HL-60/S4 treated with phorbol 12-myristate 13-acetate at 8.2 ng/mL for 4 days and 3 days (cell line): ENCODE measurements around the gene SPON1.

Source experiments
- in situ Hi-C: fragments of 300-500 bp; cut with MboI; formaldehyde crosslinking; loops from 2 replicates; pipeline ENCODE4 v1.15.0; 2022; ENCODE audit warnings: low sequenced_read_pairs

SPON1 gene

GRCh38 chr11:14179116-14179820 lies 216.7 kb downstream of the SPON1 start:
- in situ Hi-C loops, result no loop called here

- in situ Hi-C loops, result no loop called here
Observed at GRCh38 chr11:14181121-14181520, 218.6 kb downstream of the SPON1 start.

- in situ Hi-C loops, result no loop called here
Observed at GRCh38 chr11:14182833-14183364, 220.4 kb downstream of the SPON1 start.

GRCh38 chr11:14184028-14184940 lies 221.8 kb downstream of the SPON1 start:
- in situ Hi-C loops, result no loop called here

- in situ Hi-C loops, result no loop called here
Observed at GRCh38 chr11:14185461-14185860, 222.9 kb downstream of the SPON1 start.

GRCh38 chr11:14186046-14186775 lies 223.7 kb downstream of the SPON1 start:
- in situ Hi-C loops, result no loop called here

GRCh38 chr11:14189874-14190273 lies 227.4 kb downstream of the SPON1 start:
- in situ Hi-C loops, result no loop called here

GRCh38 chr11:14190992-14191778 lies 228.7 kb downstream of the SPON1 start:
- in situ Hi-C loops, result no loop called here

GRCh38 chr11:14193644-14194043 lies 231.1 kb downstream of the SPON1 start:
- in situ Hi-C loops, result no loop called here

- in situ Hi-C loops, result no loop called here
Observed at GRCh38 chr11:14202251-14203196, 240.0 kb downstream of the SPON1 start.

- in situ Hi-C loops, result no loop called here
Observed at GRCh38 chr11:14203321-14203720, 240.8 kb downstream of the SPON1 start.

GRCh38 chr11:14212986-14213385 lies 250.5 kb downstream of the SPON1 start:
- in situ Hi-C loops, result no loop called here

- in situ Hi-C loops, result no loop called here
Observed at GRCh38 chr11:14218728-14219127, 256.2 kb downstream of the SPON1 start.

- in situ Hi-C loops, result no loop called here
Observed at GRCh38 chr11:14223636-14224288, 261.2 kb downstream of the SPON1 start.

GRCh38 chr11:14224395-14224794 lies 261.9 kb downstream of the SPON1 start:
- in situ Hi-C loops, result no loop called here

- in situ Hi-C loops, result no loop called here
Observed at GRCh38 chr11:14225666-14226065, 263.1 kb downstream of the SPON1 start.

GRCh38 chr11:14228356-14228755 lies 265.8 kb downstream of the SPON1 start:
- in situ Hi-C loops, result no loop called here

GRCh38 chr11:14229472-14229871 lies 266.9 kb downstream of the SPON1 start:
- in situ Hi-C loops, result no loop called here

GRCh38 chr11:14230407-14230806 lies 267.9 kb downstream of the SPON1 start:
- in situ Hi-C loops, result no loop called here
